H9 (cell line): ENCODE results near the gene NTMT1. TPM values are rescaled to one million over a fixed set of nuclear protein-coding genes. Genes with fewer than 3 reads are reported as not detected.

Experiments
- DNase-seq: peaks from one replicate; pipeline ENCODE4 v3.0.0-alpha.2; 2017
- H2AFZ ChIP-seq: one replicate; pipeline ENCODE4 v1.6.1; 2013; ENCODE audit warnings: mild to moderate bottlenecking, low read length, control low read depth, moderate library complexity
- H2AK5ac ChIP-seq: 2 replicates; pipeline ENCODE4 v1.6.1; 2013; ENCODE audit warnings: low read length, control low read depth, mixed read lengths; ENCODE audit not compliant: insufficient read length
- H2BK120ac ChIP-seq: one replicate; pipeline ENCODE4 v1.6.1; 2013; ENCODE audit warnings: low read depth, mild to moderate bottlenecking, low read length, control low read depth, inconsistent platforms; ENCODE audit not compliant: poor library complexity, severe bottlenecking
- H2BK12ac ChIP-seq: 2 replicates; pipeline ENCODE4 v1.6.1; 2013; ENCODE audit warnings: low read length, control low read depth, mixed read lengths, low read depth; ENCODE audit not compliant: insufficient read length
- H2BK15ac ChIP-seq: 2 replicates; pipeline ENCODE4 v1.6.1; 2013; ENCODE audit warnings: low read depth, low read length, control low read depth
- H2BK20ac ChIP-seq: one replicate; pipeline ENCODE4 v1.6.1; 2013; ENCODE audit warnings: low read depth, mild to moderate bottlenecking, low read length, control low read depth, inconsistent platforms; ENCODE audit not compliant: poor library complexity, severe bottlenecking
- H2BK5ac ChIP-seq: 2 replicates; pipeline ENCODE4 v1.6.1; 2013; ENCODE audit warnings: low read length, control low read depth, mixed read lengths; ENCODE audit not compliant: insufficient read length
- H3K14ac ChIP-seq: 2 replicates; pipeline ENCODE4 v1.6.1; 2013; ENCODE audit warnings: low read length, control low read depth; ENCODE audit not compliant: insufficient read depth
- H3K18ac ChIP-seq: 2 replicates; pipeline ENCODE4 v1.6.1; 2013; ENCODE audit warnings: low read depth, mild to moderate bottlenecking, mixed read lengths, low read length, control low read depth; ENCODE audit not compliant: insufficient read length
- H3K23ac ChIP-seq: 2 replicates; pipeline ENCODE4 v1.6.1; 2013; ENCODE audit warnings: low read length, control low read depth, mixed read lengths, low read depth; ENCODE audit not compliant: insufficient read length
- H3K23me2 ChIP-seq: 2 replicates; pipeline ENCODE4 v1.6.1; 2013; ENCODE audit warnings: low read depth, mild to moderate bottlenecking, mixed read lengths, low read length, control low read depth; ENCODE audit not compliant: insufficient read length, poor library complexity, severe bottlenecking
- H3K27ac ChIP-seq: 2 replicates; pipeline ENCODE4 v1.5.1; 2013; ENCODE audit warnings: low read length, control low read depth, mixed read lengths, low read depth; ENCODE audit not compliant: insufficient read length
- H3K27me3 ChIP-seq: 2 replicates; pipeline ENCODE4 v1.6.1; 2013; ENCODE audit warnings: low read length, control low read depth, inconsistent platforms; ENCODE audit not compliant: insufficient read depth
- H3K4ac ChIP-seq: 2 replicates; pipeline ENCODE4 v1.6.1; 2013; ENCODE audit warnings: low read depth, mild to moderate bottlenecking, control low read depth, inconsistent platforms, low read length, moderate library complexity
- H3K4me1 ChIP-seq: 2 replicates; pipeline ENCODE4 v1.6.1; 2013; ENCODE audit warnings: low read length, control low read depth, inconsistent platforms; ENCODE audit not compliant: insufficient read depth
- H3K4me2 ChIP-seq: 2 replicates; pipeline ENCODE4 v1.6.1; 2013; ENCODE audit warnings: low read length, control low read depth, mixed read lengths; ENCODE audit not compliant: insufficient read length, insufficient read depth
- H3K56ac ChIP-seq: 2 replicates; pipeline ENCODE4 v1.6.1; 2013; ENCODE audit warnings: low read depth, mild to moderate bottlenecking, mixed read lengths, low read length, control low read depth; ENCODE audit not compliant: insufficient read length
- H3K79me1 ChIP-seq: 2 replicates; pipeline ENCODE4 v1.6.1; 2013; ENCODE audit warnings: low read depth, mild to moderate bottlenecking, moderate library complexity, low read length, control low read depth, inconsistent platforms; ENCODE audit not compliant: insufficient read depth, poor library complexity, severe bottlenecking
- H3K79me2 ChIP-seq: 2 replicates; pipeline ENCODE4 v1.6.1; 2013; ENCODE audit warnings: low read length, control low read depth, inconsistent platforms; ENCODE audit not compliant: insufficient read depth
- H3K9ac ChIP-seq: 2 replicates; pipeline ENCODE4 v1.6.1; 2013; ENCODE audit warnings: low read length, control low read depth, mixed read lengths; ENCODE audit not compliant: insufficient read length; ENCODE audit errors: extremely low read depth
- H3K9me3 ChIP-seq: one replicate; pipeline ENCODE4 v1.6.1; 2013; ENCODE audit warnings: low read depth, low read length, inconsistent platforms; ENCODE audit not compliant: control insufficient read depth
- H3T11ph ChIP-seq: one replicate; pipeline ENCODE4 v1.6.1; 2013; ENCODE audit warnings: mild to moderate bottlenecking, low read length, control low read depth, inconsistent platforms
- H4K20me1 ChIP-seq: one replicate; pipeline ENCODE4 v1.6.1; 2013; ENCODE audit not compliant: control insufficient read depth, insufficient read length, insufficient read depth
- H4K5ac ChIP-seq: 2 replicates; pipeline ENCODE4 v1.6.1; 2013; ENCODE audit warnings: low read depth, mild to moderate bottlenecking, mixed read lengths, low read length, control low read depth; ENCODE audit not compliant: insufficient read length
- H4K8ac ChIP-seq: replicated peaks from 2 replicates; pipeline ENCODE4 v1.6.1; 2013; ENCODE audit warnings: low read length, control low read depth, mixed read lengths, low read depth; ENCODE audit not compliant: insufficient read length
- H4K91ac ChIP-seq: 2 replicates; pipeline ENCODE4 v1.6.1; 2013; ENCODE audit warnings: low read depth, mild to moderate bottlenecking, moderate library complexity, mixed read lengths, low read length, control low read depth; ENCODE audit not compliant: insufficient read length
- H3K27ac Mint-ChIP-seq, 3 experiments: 2 replicates in 2 of 3; 3 replicates in 1 of 3; pipeline ENCODE4 v1.8.0; 2020 to 2021; ENCODE audit warnings: mixed read lengths in 3 of 3, mild to moderate bottlenecking in 1 of 3, moderate library complexity in 1 of 3
- H3K27me3 Mint-ChIP-seq: 2 replicates; pipeline ENCODE4 v1.8.0; 2021; ENCODE audit warnings: low read depth, mild to moderate bottlenecking, moderate library complexity, mixed read lengths
- H3K36me3 Mint-ChIP-seq, 3 experiments: 2 replicates in 2 of 3; 3 replicates in 1 of 3; pipeline ENCODE4 v1.8.0; 2020 to 2021; ENCODE audit warnings: low read depth in 3 of 3, mixed read lengths in 3 of 3; ENCODE audit not compliant: insufficient read depth in 1 of 3
- H3K4me1 Mint-ChIP-seq, 2 experiments: 2 replicates each; pipeline ENCODE4 v1.8.0; 2020; ENCODE audit warnings: mixed read lengths in 2 of 2
- H3K4me3 Mint-ChIP-seq, 2 experiments: 2 replicates in 1 of 2; 3 replicates in 1 of 2; pipeline ENCODE4 v1.8.0; 2020 to 2021; ENCODE audit warnings: mild to moderate bottlenecking in 2 of 2, mixed read lengths in 2 of 2, moderate library complexity in 1 of 2
- H3K9me3 Mint-ChIP-seq, 2 experiments: 2 replicates in 1 of 2; 3 replicates in 1 of 2; pipeline ENCODE4 v1.8.0; 2020; ENCODE audit warnings: mild to moderate bottlenecking in 2 of 2, mixed read lengths in 2 of 2, moderate library complexity in 1 of 2
- CTCF ChIP-seq: fragments of 200-600 bp; sonication (generic); conservative IDR thresholded peaks from 3 replicates; pipeline ENCODE4 v1.8.0; 2021; ENCODE audit warnings: antibody characterized with exemption, mild to moderate bottlenecking
- WGBS: extraction: QIAGEN DNeasy Blood & Tissue Kit; methylation state at CpG from one replicate; pipeline ENCODE4 v1.1.7; 2013; ENCODE audit warnings: missing lambda C conversion rate, low lambda C conversion rate, mixed read lengths; ENCODE audit not compliant: insufficient read length; ENCODE audit errors: extremely low coverage; 5-methylcytosine and 5-hydroxymethylcytosine counted together
- total RNA-seq: library from RNA; stranded (reverse); gene quantifications from 2 replicates; pipeline ENCODE4 v1.2.1, GENCODE V29; 2021

Gene NTMT1
- total RNA-seq, 1 experiment from 2014 or later = 57.9 TPM

GRCh38 chr9:129627556-129628440, 1.8 kb downstream of the NTMT1 start:
- Histone ChIP-seq H4K5ac (no peak overlapping the region), H3K4me2 (peak overlapping the region; percentile 81), H3K14ac (no peak overlapping the region), H3K23ac (no peak overlapping the region), H2BK5ac (no peak overlapping the region), H2BK120ac (no peak overlapping the region), H2AK5ac (no peak overlapping the region), H3K18ac (no peak overlapping the region), H3K4ac (no peak overlapping the region), H2BK15ac (no peak overlapping the region), H3K27ac (no peak overlapping the region), H3K23me2 (peaks cover 8% of the 10 kb centered on the region), H3T11ph (no peak overlapping the region), H4K91ac (no peak overlapping the region), H4K8ac (no peak overlapping the region), H3K9ac (no peak overlapping the region), H2BK20ac (no peak overlapping the region), H3K79me2 (peaks cover 59% of the 10 kb centered on the region), H3K56ac (no peak overlapping the region), H2BK12ac (no peak overlapping the region), H3K9me3 (no peaks in the 10 kb centered on the region), H3K4me1 (0 out of 2 replicates have a peak, but pooled peaks cover 2% of the 10 kb centered on the region), H3K27me3 (no peaks in the 10 kb centered on the region), H3K79me1 (peaks cover 11% of the 10 kb centered on the region), H4K20me1 (no peaks in the 10 kb centered on the region), H2AFZ (no peak overlapping the region)
- Mint-ChIP-seq H3K27ac (peak overlapping the region in 2 of 3 experiments; percentile 28 to 76; a peak in 4 of 7 replicates), H3K4me1 (peaks cover 38 to 46% of the 10 kb centered on the region in 2 experiments), H3K36me3 (peaks cover 3 to 33% (median 26%) of the 10 kb centered on the region in 3 experiments; a peak in 5 of 7 replicates), H3K4me3 (peak overlapping the region; percentile 82 to 84), H3K27me3 (no peaks in the 10 kb centered on the region; the same call in 1 of the 2 replicates), H3K9me3 (no peaks in the 10 kb centered on the region)
- TF ChIP-seq CTCF = no peak
- no CpG with 5 or more reads among the region's 12 CpGs for WGBS
- no peak for DNase-seq
